Right renal pelvis (tissue), 4 donors: ENCODE results near the gene GPR146. TPM values are rescaled to one million over a fixed set of nuclear protein-coding genes. Genes with fewer than 3 reads are reported as not detected.
A peak's percentile ranks its signal among the peaks of the same experiment; 100 is the strongest.
"Not testable (repeated sequence)": the region's sequence is repeated elsewhere in the genome, so short reads cannot be mapped to it uniquely, and the experiment has no call there.

Experiments used
- DNase-seq, 4 donors: peaks; one replicate each; pipeline ENCODE4 v3.0.0-alpha.2; 2013; ENCODE audit warnings: low read depth in 4 of 4, low spot score in 3 of 4, missing footprints in 1 of 4
- polyA plus RNA-seq, 4 donors: library from polyadenylated mRNA; unstranded; fragments of 120-200 nt; gene quantifications; one replicate each; pipeline ENCODE4 v1.2.1, GENCODE V29; 2013; ENCODE audit not compliant: insufficient read length in 4 of 4

GPR146 gene, protein sequence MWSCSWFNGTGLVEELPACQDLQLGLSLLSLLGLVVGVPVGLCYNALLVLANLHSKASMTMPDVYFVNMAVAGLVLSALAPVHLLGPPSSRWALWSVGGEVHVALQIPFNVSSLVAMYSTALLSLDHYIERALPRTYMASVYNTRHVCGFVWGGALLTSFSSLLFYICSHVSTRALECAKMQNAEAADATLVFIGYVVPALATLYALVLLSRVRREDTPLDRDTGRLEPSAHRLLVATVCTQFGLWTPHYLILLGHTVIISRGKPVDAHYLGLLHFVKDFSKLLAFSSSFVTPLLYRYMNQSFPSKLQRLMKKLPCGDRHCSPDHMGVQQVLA
- 1 to 10 TPM; 3.0 to 5.4 (median 3.4) TPM for polyA plus RNA-seq

- DNase-seq = peak; percentile 88 to 94 (median 92)
These were observed at the start of gene GPR146 for GRCh38 chr7:1044189-1045068. TSS of gene GPR146 (plus strand) at chr7:1044546. CDS start at chr7:1057516, 12,970 bp downstream.

DNA sequence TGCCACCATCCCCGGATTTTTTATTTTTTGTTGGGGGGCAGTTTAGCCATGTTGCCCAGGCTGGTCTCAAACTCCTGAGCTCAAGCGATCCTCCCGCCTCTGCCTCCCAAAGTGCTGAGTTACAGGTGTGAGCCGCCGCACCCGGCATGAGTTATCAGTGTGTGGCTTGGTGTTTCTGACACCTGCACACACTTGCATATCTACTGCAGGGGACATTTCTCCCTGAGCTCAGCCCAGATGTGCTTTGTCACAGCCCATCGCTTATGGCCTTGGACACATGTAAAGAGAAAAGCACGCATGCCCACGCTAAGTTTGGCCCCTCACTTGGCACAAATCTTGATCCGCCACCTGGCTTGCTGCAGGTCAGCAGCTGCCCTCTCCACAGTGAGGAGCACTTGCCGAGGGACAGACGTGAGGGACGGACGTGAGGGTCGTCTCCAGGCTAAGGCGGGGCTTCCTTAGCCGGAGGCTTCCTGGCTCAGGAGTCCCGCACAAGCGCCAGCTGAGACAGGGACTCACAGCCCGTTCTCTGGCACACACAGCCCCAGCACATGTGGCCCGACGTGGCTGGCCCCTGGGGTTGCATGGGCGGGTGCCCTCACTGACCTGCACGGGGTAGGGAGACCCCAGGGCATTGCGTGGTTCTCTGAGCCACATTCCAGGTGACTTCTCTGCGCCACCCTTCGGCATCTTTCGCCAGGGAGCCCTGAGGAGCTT, 49.6 kb upstream of the GPR146 start:
- DNase-seq = no peak

GRCh38 chr7:995571-995970, 48.8 kb upstream of the GPR146 start:
- DNase-seq = no peak

DNA sequence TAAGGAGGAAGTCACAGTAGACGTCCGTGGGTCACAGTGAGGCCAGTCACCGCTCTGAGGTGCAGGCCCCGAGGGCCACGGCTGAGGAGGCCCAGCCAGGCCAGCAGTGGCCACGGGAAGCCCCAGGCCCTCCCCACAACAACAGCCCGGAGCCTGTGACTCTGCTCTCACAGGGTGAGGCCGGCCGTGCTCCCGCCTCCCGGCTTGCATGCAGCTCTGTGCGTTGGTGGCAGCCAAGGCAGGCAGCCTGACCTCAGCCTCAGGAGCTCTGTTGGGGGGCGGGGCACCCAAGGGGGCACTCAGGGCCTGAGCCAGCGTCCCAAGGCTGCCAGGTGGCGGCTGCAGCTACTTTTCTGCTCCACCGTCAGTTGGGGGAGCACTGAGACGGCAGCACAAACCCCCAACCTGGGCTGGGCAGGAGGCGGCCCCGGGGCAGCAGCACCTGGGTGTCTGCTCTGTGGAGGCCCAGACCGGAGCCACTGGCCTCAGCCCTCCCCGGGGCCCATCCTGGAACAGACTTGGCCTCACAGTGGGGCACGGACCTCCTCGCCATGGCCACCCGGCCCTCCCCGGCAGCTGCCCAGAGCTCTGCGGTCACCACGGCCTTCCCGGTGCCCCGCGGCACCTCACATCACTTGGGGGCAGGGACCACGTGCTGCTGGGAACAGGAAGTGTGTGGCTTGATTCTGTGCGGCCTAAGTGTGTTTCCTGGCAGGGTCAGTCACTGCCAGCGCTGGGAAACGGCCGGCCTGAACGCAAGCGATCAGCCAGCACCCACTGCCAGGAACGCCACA, 48.1 kb upstream of the GPR146 start:
- no peak for DNase-seq

GRCh38 chr7:997404-998395, 46.6 kb upstream of the GPR146 start:
- DNase-seq = no peak

DNA sequence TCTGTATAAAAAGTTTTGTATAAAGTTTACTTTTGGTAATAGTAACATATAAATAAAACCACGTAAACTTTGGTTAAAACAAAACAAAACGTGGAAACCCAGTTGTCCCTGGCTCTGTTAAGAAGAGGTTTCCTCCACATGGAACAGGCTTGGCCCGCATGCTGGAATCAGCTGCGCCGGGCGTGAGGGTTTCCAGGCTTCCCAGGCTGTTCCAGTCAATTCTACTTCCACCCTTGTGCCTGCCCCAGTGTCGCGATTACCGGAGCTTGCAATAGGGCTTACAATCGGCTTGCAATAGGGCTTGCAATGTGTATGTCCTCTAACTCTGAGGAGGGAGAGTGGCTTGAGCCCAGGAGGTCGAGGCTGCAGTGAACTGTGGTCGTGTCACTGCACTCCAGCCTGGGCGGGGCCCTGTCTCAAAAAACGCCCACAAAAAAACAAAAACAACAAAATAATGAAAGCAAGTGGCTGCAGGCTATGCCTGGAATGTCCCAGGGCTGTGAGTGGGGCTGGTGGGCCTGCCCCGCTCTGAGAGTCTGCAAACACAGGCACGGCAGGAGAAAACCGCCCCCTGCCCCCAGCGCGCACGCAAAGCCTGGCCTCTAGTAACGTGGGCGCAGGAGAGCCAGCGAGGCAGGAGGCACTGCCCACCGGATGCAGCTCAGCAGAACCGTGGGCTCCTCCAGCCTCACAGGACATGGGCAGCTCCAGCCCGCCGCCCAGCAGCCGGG, 45.0 kb upstream of the GPR146 start:
- DNase-seq = no peak

DNA sequence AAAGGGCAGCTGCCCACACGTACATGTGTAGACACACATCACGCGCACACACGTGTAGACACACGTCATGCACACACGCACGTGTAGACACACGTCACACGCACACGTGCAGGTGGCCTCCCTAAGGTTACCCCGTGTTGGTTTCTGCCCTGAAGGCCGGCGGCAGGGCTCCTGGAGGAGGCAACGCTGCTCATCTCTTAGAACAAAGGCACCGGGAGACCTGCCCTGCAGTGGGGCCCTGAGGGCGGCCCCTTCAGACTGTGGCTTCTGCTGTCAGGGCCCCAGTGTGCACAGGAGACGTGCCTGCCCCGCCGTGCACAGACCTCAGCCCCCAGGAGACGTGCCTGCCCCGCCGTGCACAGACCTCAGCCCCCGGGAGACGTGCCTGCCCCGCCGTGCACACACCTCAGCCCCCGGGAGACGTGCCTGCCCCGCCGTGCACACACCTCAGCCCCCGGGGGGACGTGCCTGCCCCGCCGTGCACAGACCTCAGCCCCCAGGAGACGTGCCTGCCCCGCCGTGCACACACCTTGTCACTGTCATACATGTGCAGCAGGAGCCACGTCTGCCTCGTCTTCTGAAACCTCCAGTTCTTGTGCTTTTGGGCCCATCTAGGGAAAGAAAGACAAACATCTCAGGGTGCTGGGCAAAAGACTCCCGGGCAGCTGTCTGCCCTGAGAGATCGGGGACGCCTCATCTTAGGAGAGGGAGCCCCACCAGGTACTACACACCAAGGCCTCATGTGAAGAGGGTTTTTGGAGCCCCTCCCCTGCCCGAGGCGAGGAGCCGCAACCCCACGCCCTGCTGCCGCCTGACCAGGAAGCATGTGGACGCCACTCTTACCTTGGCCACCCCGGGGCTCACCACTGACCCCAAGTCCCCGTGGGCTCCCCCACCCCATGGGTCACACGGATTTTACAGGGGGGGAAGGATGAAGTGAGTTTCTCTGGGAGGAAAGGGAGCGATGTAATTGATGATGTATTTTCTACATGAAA, 44.1 kb upstream of the GPR146 start:
- DNase-seq = no peak

GRCh38 chr7:1001069-1001770, 43.1 kb upstream of the GPR146 start:
- not testable (repeated sequence) for DNase-seq

- DNase-seq = not testable (repeated sequence)
These were observed 42.3 kb upstream of the GPR146 start for GRCh38 chr7:1002026-1002425.

GRCh38 chr7:1002445-1002844, 41.9 kb upstream of the GPR146 start:
- not testable (repeated sequence) for DNase-seq

DNA sequence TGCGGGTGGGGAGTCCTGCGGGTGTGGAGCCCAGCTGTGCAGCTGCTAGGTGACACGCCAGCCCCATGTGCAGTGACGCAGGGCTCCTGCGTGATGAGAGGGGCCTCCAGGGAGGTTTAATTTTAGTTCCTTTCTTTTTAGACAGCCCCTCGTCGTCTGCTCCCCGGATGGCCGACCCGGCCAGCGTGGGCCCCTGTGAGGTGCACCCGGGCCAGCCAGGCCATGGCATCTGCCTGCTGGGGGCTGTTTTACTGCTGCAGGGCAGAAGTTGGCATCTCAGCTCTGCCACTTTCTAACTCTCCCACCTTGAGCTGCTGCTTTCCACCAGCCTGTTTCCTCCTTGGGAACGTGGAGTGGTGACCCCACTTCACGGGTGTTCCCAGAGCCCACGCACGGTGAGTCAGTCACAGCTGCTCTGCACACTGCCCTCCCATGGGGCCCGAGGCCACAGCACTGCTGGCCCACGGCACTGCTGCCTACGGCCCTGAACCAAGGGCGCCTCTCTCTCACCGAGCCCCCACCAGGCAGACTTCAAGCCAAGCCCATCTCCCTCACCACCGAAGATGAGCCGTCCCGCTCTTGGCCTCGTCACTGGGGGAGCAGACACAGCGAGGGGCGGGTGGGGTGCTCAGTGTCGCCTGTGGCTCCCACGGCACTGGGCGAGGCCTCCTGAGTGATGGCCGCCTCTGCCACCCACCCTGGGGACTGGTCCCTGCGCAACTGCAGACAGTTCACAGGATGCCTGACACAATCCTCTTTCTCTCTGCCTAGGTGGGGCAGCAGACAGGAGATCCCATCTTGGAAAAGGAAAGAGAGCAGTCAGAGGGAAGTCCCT, 40.1 kb upstream of the GPR146 start:
- no peak for DNase-seq

GRCh38 chr7:1005303-1005702, 39.0 kb upstream of the GPR146 start:
- no peak for DNase-seq

GRCh38 chr7:1007901-1008300, 36.4 kb upstream of the GPR146 start:
- no peak for DNase-seq

DNA sequence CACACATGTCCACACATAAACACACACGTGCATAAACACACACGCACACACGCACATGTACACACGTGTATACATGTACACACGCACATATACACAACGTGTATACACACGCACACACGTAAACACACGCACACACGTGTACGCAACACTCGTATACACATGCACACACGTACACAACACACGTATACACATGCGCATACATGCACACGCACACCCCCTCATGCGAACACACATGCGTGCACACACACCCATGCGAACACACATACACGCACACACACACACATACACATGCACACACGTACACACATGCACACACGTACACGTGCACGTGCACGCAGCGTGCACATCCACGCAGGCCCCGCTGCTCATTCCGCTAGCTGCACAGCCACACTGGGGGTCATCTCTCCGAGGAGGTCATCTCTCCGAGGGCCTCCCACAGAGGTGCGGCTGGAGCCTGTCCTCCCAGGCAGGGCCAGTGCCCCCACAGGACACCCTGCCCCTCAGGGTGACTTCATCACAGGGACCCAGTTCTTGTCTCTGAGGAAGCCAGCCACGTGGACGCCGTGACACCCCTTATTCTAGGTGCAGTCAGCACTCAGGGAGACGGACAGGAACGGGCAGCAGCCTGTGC, 35.5 kb upstream of the GPR146 start:
- DNase-seq = no peak

GRCh38 chr7:1009747-1010146, 34.6 kb upstream of the GPR146 start:
- DNase-seq = no peak
